Measurements from ENCODE around the gene SPDYE17.
"Not testable (repeated sequence)": the region's sequence is repeated elsewhere in the genome, so short reads cannot be mapped to it uniquely, and the experiment has no call there.

DNA sequence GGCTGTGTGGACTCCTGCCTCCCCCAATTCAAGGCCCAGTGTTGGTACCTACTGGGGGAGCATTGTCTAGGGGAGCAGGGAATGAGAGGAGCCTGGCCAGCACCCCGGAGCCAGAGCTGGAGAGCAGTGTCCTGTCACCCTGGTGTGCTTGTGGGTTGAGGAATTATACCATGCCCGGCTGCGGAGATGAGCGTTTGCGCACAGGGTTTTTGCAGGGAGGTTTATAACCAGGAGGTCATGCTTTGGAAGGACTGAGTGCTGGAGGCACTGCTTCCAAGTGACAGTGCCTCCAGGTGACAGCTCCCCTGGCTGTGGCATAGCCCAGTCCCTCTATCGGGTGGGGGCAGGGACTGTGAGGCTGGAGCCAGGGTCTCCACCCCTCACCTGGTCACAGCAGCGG is 39.3 kb downstream of the SPDYE17 start:
- TF ChIP-seq, protein P1, sequence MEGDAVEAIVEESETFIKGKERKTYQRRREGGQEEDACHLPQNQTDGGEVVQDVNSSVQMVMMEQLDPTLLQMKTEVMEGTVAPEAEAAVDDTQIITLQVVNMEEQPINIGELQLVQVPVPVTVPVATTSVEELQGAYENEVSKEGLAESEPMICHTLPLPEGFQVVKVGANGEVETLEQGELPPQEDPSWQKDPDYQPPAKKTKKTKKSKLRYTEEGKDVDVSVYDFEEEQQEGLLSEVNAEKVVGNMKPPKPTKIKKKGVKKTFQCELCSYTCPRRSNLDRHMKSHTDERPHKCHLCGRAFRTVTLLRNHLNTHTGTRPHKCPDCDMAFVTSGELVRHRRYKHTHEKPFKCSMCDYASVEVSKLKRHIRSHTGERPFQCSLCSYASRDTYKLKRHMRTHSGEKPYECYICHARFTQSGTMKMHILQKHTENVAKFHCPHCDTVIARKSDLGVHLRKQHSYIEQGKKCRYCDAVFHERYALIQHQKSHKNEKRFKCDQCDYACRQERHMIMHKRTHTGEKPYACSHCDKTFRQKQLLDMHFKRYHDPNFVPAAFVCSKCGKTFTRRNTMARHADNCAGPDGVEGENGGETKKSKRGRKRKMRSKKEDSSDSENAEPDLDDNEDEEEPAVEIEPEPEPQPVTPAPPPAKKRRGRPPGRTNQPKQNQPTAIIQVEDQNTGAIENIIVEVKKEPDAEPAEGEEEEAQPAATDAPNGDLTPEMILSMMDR (conservative IDR thresholded peaks at IDR 0.05), result not testable (repeated sequence)
- TF ChIP-seq ZFX (IDR thresholded peaks at IDR 0.05), result not testable (repeated sequence)

All from C4-2B (cell line).